HepG2 (cell line): ENCODE data around the gene IL27RA. TPM values are rescaled to one million over a fixed set of nuclear protein-coding genes. Genes with fewer than 3 reads are reported as not detected.
A peak's percentile ranks its signal among the peaks of the same experiment; 100 is the strongest.

ENCODE experiments used
- ATF7 ChIP-seq, 2 experiments: fragments of 450-650 bp in 1 of 2; sonication (generic) in 1 of 2; formaldehyde crosslinking in 1 of 2; IDR thresholded peaks; 2 replicates each; pipeline versions ENCODE4 v1.4.0 to v1.6.1; 2016 to 2020; ENCODE audit warnings: antibody characterized with exemption in 1 of 2, mild to moderate bottlenecking in 1 of 2, missing genetic modification reagents in 1 of 2
- ATM ChIP-seq: fragments of 450-650 bp; IDR thresholded peaks from 2 replicates; pipeline ENCODE4 v1.7.1; 2017; ENCODE audit warnings: mild to moderate bottlenecking, borderline replicate concordance
- BHLHE40 ChIP-seq: IDR thresholded peaks from 2 replicates; pipeline ENCODE4 v1.6.1; 2011; ENCODE audit warnings: low read length, improper control_type of control experiment
- HES4 ChIP-seq: sonication (generic); formaldehyde crosslinking; IDR thresholded peaks from 2 replicates; pipeline ENCODE4 v1.9.0; 2021; ENCODE audit warnings: mild to moderate bottlenecking, missing genetic modification reagents, borderline replicate concordance
- HNRNPUL1 ChIP-seq: fragments of 200-400 bp; formaldehyde crosslinking; IDR thresholded peaks from 2 replicates; pipeline ENCODE4 v1.6.1; 2017; ENCODE audit warnings: low read depth, mild to moderate bottlenecking, low read length, moderate library complexity
- JDP2 ChIP-seq: sonication (generic); formaldehyde crosslinking; IDR thresholded peaks from 2 replicates; pipeline ENCODE4 v1.8.1; 2022; ENCODE audit warnings: missing genetic modification reagents, borderline replicate concordance
- NFE2 ChIP-seq: sonication (generic); formaldehyde crosslinking; IDR thresholded peaks from 2 replicates; pipeline ENCODE4 v1.4.0; 2020; ENCODE audit warnings: missing genetic modification reagents
- NKX3-1 ChIP-seq: sonication (generic); formaldehyde crosslinking; IDR thresholded peaks from 2 replicates; pipeline ENCODE4 v1.5.0; 2020; ENCODE audit warnings: missing genetic modification reagents
- SMAD9 ChIP-seq: sonication (generic); formaldehyde crosslinking; IDR thresholded peaks from 2 replicates; pipeline ENCODE4 v1.5.1; 2020; ENCODE audit warnings: mild to moderate bottlenecking, missing genetic modification reagents
- TBX2 ChIP-seq: sonication (generic); formaldehyde crosslinking; IDR thresholded peaks from 2 replicates; pipeline ENCODE4 v1.5.0; 2020; ENCODE audit warnings: missing genetic modification reagents, mild to moderate bottlenecking, borderline replicate concordance
- WIZ ChIP-seq: sonication (generic); formaldehyde crosslinking; IDR thresholded peaks from 2 replicates; pipeline ENCODE4 v1.5.1; 2020; ENCODE audit warnings: mild to moderate bottlenecking, missing genetic modification reagents
- ZNF546 ChIP-seq: sonication (generic); formaldehyde crosslinking; conservative IDR thresholded peaks from 2 replicates; pipeline ENCODE4 v1.8.1; 2023; ENCODE audit warnings: mild to moderate bottlenecking, missing genetic modification reagents
- ZNF724P ChIP-seq: sonication (generic); formaldehyde crosslinking; IDR thresholded peaks from 2 replicates; pipeline ENCODE4 v1.8.0; 2022; ENCODE audit warnings: missing genetic modification reagents, borderline replicate concordance
- ZSCAN12 ChIP-seq: sonication (generic); formaldehyde crosslinking; IDR thresholded peaks from 2 replicates; pipeline ENCODE4 v1.9.0; 2021; ENCODE audit warnings: mild to moderate bottlenecking, missing genetic modification reagents
- ZSCAN29 ChIP-seq: sonication (generic); formaldehyde crosslinking; conservative IDR thresholded peaks from 2 replicates; pipeline ENCODE4 v1.4.0; 2020; ENCODE audit warnings: mild to moderate bottlenecking, missing genetic modification reagents
- polyA plus RNA-seq, 8 experiments: library from polyadenylated mRNA; depleted of rRNA in 3 of 8; stranded (reverse) in 7 of 8; unstranded in 1 of 8; fragments of >200 nt; fragmentation: Illumina TruSeq in 4 of 8; extraction: Trizol in 4 of 8; gene quantifications; 2 replicates each; pipeline versions ENCODE4 v1.2.1 to v1.2.3, GENCODE V29; 2011 to 2016; ENCODE audit warnings: low read depth in 4 of 8, missing spikeins in 1 of 8, mixed read lengths in 1 of 8; ENCODE audit not compliant: insufficient read depth in 1 of 8
- total RNA-seq, 5 experiments: library from RNA; depleted of rRNA; stranded (reverse); fragments of >200 nt; fragmentation: Illumina TruSeq; extraction: Trizol; gene quantifications; 2 replicates each; pipeline ENCODE4 v1.2.3, GENCODE V29; 2016; ENCODE audit warnings: low read depth in 1 of 5
- TF ChIP-seq, protein P1 (sequence below): sonication (generic); formaldehyde crosslinking; IDR thresholded peaks from 2 replicates; pipeline ENCODE4 v1.8.0; 2022; ENCODE audit warnings: mild to moderate bottlenecking, missing genetic modification reagents
- TF ChIP-seq, protein P2 (sequence below): IDR thresholded peaks from 2 replicates; pipeline ENCODE4 v1.6.1; 2016; ENCODE audit warnings: control low read depth
- TF ChIP-seq, protein P3 (sequence below): sonication (generic); formaldehyde crosslinking; IDR thresholded peaks from 2 replicates; pipeline ENCODE4 v1.5.1; 2020; ENCODE audit warnings: mild to moderate bottlenecking, missing genetic modification reagents, borderline replicate concordance
- TF ChIP-seq, protein P4 (sequence below): sonication (generic); formaldehyde crosslinking; IDR thresholded peaks from 2 replicates; pipeline ENCODE4 v1.8.0; 2022; ENCODE audit warnings: missing genetic modification reagents, mild to moderate bottlenecking, moderate library complexity, borderline replicate concordance
- TF ChIP-seq, protein P5 (sequence below): sonication (generic); formaldehyde crosslinking; IDR thresholded peaks from 2 replicates; pipeline ENCODE4 v1.5.0; 2020; ENCODE audit warnings: missing genetic modification reagents
- TF ChIP-seq, protein P6 (sequence below): IDR thresholded peaks from 2 replicates; pipeline ENCODE4 v1.6.1; 2016; ENCODE audit warnings: missing compliant biosample characterization, missing genetic modification reagents, borderline replicate concordance

IL27RA gene
- total and polyA plus RNA-seq, 2 of the 13 experiments (the other 11 are each of a cell fraction or from before 2014, with no cell fraction given) = 3.5 to 8.1 TPM

DNA sequence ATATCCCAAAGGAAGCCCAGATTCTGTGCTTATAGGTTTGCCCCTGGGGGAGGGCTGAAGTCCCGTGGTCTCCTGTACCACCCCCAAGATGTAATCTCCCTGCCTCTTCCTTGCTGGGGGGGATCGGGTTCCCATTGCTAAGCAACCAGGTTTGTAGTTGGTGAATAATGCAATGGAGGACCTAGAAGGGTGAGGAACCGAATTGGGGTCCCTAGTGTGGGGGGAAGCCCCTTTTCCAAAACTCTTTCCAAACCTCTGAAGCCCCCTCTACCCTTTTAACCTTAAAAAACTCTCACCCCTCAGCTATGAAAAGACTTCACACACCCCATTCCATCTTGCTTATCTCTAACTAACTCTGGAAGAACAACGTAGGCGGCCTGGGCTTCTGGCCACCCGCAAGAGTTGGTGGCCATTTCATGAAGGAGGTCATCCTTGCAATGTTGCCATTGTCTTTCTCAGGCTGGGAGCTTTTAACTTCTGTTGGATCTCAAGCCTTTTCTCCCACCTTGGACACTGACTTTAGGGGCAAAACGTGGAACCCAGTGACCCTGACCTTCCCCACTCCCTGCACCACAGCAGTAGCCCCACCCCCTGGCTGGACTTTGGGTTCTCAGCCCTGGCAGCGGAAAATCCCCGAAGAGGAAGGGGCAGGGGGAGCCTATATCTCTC, 29.7 kb downstream of the IL27RA start (continued):
- TF ChIP-seq, protein P1, sequence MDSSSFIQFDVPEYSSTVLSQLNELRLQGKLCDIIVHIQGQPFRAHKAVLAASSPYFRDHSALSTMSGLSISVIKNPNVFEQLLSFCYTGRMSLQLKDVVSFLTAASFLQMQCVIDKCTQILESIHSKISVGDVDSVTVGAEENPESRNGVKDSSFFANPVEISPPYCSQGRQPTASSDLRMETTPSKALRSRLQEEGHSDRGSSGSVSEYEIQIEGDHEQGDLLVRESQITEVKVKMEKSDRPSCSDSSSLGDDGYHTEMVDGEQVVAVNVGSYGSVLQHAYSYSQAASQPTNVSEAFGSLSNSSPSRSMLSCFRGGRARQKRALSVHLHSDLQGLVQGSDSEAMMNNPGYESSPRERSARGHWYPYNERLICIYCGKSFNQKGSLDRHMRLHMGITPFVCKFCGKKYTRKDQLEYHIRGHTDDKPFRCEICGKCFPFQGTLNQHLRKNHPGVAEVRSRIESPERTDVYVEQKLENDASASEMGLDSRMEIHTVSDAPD = no peak
- TF ChIP-seq, protein P2, sequence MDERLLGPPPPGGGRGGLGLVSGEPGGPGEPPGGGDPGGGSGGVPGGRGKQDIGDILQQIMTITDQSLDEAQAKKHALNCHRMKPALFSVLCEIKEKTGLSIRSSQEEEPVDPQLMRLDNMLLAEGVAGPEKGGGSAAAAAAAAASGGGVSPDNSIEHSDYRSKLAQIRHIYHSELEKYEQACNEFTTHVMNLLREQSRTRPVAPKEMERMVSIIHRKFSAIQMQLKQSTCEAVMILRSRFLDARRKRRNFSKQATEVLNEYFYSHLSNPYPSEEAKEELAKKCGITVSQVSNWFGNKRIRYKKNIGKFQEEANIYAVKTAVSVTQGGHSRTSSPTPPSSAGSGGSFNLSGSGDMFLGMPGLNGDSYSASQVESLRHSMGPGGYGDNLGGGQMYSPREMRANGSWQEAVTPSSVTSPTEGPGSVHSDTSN = no peak
- TF ChIP-seq ZSCAN29 (no peak), NKX3-1 (CRISPR knock-in tag) (no peak), TBX2 (CRISPR knock-in tag) (peak; percentile 55), ZSCAN12 (CRISPR knock-in tag) (no peak), ATF7 (IDR thresholded peaks at IDR 0.05) (no peak), ATF7 (CRISPR knock-in tag; IDR thresholded peaks at IDR 0.05) (no peak), WIZ (no peak), JDP2 (CRISPR knock-in tag) (no peak), BHLHE40 (no peak), HNRNPUL1 (no peak), SMAD9 (CRISPR knock-in tag) (no peak), HES4 (CRISPR knock-in tag) (no peak), ATM (no peak), ZNF724P (CRISPR knock-in tag) (no peak), NFE2 (no peak), ZNF546 (CRISPR knock-in tag) (no peak)
- TF ChIP-seq, protein P3, sequence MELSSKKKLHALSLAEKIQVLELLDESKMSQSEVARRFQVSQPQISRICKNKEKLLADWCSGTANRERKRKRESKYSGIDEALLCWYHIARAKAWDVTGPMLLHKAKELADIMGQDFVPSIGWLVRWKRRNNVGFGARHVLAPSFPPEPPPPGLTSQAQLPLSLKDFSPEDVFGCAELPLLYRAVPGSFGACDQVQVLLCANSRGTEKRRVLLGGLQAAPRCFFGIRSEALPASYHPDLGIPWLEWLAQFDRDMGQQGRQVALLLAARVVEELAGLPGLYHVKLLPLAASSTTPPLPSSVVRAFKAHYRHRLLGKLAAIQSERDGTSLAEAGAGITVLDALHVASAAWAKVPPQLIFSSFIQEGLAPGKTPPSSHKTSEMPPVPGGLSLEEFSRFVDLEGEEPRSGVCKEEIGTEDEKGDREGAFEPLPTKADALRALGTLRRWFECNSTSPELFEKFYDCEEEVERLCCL (CRISPR knock-in tag) = no peak
- TF ChIP-seq, protein P4, sequence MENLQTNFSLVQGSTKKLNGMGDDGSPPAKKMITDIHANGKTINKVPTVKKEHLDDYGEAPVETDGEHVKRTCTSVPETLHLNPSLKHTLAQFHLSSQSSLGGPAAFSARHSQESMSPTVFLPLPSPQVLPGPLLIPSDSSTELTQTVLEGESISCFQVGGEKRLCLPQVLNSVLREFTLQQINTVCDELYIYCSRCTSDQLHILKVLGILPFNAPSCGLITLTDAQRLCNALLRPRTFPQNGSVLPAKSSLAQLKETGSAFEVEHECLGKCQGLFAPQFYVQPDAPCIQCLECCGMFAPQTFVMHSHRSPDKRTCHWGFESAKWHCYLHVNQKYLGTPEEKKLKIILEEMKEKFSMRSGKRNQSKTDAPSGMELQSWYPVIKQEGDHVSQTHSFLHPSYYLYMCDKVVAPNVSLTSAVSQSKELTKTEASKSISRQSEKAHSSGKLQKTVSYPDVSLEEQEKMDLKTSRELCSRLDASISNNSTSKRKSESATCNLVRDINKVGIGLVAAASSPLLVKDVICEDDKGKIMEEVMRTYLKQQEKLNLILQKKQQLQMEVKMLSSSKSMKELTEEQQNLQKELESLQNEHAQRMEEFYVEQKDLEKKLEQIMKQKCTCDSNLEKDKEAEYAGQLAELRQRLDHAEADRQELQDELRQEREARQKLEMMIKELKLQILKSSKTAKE = no peak
- TF ChIP-seq, protein P5, sequence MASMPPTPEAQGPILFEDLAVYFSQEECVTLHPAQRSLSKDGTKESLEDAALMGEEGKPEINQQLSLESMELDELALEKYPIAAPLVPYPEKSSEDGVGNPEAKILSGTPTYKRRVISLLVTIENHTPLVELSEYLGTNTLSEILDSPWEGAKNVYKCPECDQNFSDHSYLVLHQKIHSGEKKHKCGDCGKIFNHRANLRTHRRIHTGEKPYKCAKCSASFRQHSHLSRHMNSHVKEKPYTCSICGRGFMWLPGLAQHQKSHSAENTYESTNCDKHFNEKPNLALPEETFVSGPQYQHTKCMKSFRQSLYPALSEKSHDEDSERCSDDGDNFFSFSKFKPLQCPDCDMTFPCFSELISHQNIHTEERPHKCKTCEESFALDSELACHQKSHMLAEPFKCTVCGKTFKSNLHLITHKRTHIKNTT (CRISPR knock-in tag) = no peak
- TF ChIP-seq, protein P6, sequence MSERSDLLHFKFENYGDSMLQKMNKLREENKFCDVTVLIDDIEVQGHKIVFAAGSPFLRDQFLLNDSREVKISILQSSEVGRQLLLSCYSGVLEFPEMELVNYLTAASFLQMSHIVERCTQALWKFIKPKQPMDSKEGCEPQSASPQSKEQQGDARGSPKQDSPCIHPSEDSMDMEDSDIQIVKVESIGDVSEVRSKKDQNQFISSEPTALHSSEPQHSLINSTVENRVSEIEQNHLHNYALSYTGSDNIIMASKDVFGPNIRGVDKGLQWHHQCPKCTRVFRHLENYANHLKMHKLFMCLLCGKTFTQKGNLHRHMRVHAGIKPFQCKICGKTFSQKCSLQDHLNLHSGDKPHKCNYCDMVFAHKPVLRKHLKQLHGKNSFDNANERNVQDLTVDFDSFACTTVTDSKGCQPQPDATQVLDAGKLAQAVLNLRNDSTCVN (CRISPR knock-in tag) = no peak; the same call in 1 of the 2 replicates
